Smooth muscle cell (in vitro differentiated cells): ENCODE results near the gene SPHKAP. TPM values are rescaled to one million over a fixed set of nuclear protein-coding genes. Genes with fewer than 3 reads are reported as not detected.
"Not testable (repeated sequence)": the region's sequence is repeated elsewhere in the genome, so short reads cannot be mapped to it uniquely, and the experiment has no call there.

Experiments
- DNase-seq: peaks from one replicate; lab custom pipeline; 2025; ENCODE audit not compliant: unreplicated experiment; lab: John Stamatoyannopoulos, UW
- H2AFZ ChIP-seq: fragments of 200-600 bp; sonication (generic); 2 replicates; pipeline ENCODE4 v1.6.0; 2016; ENCODE audit warnings: antibody characterized with exemption, low read depth, mild to moderate bottlenecking
- H3F3A ChIP-seq: fragments of 200-600 bp; sonication (generic); 2 replicates; pipeline ENCODE4 v1.6.0; 2017; ENCODE audit warnings: antibody characterized with exemption, low read depth
- H3K27ac ChIP-seq: fragments of 200-600 bp; sonication (generic); 2 replicates; pipeline ENCODE4 v1.5.1; 2016; ENCODE audit warnings: low read depth, mild to moderate bottlenecking
- H3K27me3 ChIP-seq: fragments of 200-600 bp; sonication (generic); 2 replicates; pipeline ENCODE4 v1.6.1; 2016; ENCODE audit warnings: low read depth, mild to moderate bottlenecking
- H3K36me3 ChIP-seq: fragments of 200-600 bp; sonication (generic); 2 replicates; pipeline ENCODE4 v1.5.1; 2016; ENCODE audit warnings: low read depth
- H3K4me1 ChIP-seq: fragments of 200-600 bp; sonication (generic); 2 replicates; pipeline ENCODE4 v1.5.1; 2016; ENCODE audit warnings: low read depth
- H3K4me2 ChIP-seq: fragments of 200-600 bp; sonication (generic); 2 replicates; pipeline ENCODE4 v1.6.0; 2016; ENCODE audit warnings: mild to moderate bottlenecking
- H3K4me3 ChIP-seq: fragments of 200-600 bp; sonication (generic); 2 replicates; pipeline ENCODE4 v1.5.1; 2016; ENCODE audit warnings: mild to moderate bottlenecking
- H3K79me2 ChIP-seq: fragments of 200-600 bp; sonication (generic); 2 replicates; pipeline ENCODE4 v1.6.0; 2016; ENCODE audit warnings: low read depth, mild to moderate bottlenecking
- H3K9ac ChIP-seq: fragments of 200-600 bp; sonication (generic); 2 replicates; pipeline ENCODE4 v1.6.0; 2016; ENCODE audit warnings: low read depth
- H3K9me3 ChIP-seq: fragments of 200-600 bp; sonication (generic); replicated peaks from 2 replicates; pipeline ENCODE4 v1.5.1; 2016; ENCODE audit warnings: low read depth
- H4K20me1 ChIP-seq: fragments of 200-600 bp; sonication (generic); 2 replicates; pipeline ENCODE4 v1.6.0; 2016; ENCODE audit warnings: low read depth
- WGBS: methylation state at CpG from one replicate; pipeline ENCODE4 v1.1.7; 2016; ENCODE audit warnings: low lambda C conversion rate; 5-methylcytosine and 5-hydroxymethylcytosine counted together
- polyA plus RNA-seq: library from polyadenylated mRNA; unstranded; fragments of >200 nt; fragmentation: Nextera tagmentation; extraction: Ambion mirVana; gene quantifications from 2 replicates; pipeline ENCODE4 v1.2.1, GENCODE V29; 2016
- total RNA-seq: library from RNA; depleted of rRNA; stranded (reverse); fragments of >200 nt; gene quantifications from 2 replicates; pipeline ENCODE4 v1.2.3, GENCODE V29; 2014
- TF ChIP-seq, protein P1 (sequence below): fragments of 200-600 bp; sonication (generic); IDR thresholded peaks from 2 replicates; pipeline ENCODE4 v1.5.1; 2017; ENCODE audit warnings: borderline replicate concordance, mild to moderate bottlenecking, antibody characterized with exemption; ENCODE audit not compliant: insufficient read depth, poor library complexity, severe bottlenecking

The SPHKAP gene
- total and polyA plus RNA-seq, 2 experiments from 2014 or later = not detected

DNA sequence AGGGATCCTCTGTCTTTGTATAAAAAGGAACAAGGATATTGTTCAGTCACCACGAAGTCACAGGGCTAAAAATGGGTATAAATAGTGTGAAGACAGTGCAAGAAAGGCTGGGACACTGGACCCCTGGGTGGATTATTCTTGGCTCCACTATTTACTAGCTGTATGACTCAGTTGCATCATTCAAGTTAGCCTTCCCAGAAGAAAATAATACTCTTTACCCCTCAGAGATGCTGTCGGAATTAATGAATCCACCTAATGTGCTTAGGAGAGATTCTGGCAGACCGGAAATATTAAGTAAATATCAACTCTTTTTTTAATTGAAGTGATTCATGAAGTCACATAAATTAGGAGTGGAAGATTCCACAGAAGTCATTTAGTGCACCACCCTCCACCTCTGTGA lies 98.9 kb downstream of the SPHKAP start:
- Histone ChIP-seq H3K79me2 (no peaks in the 10 kb centered on the region), H3K4me2 (no peak overlapping the region), H2AFZ (no peak overlapping the region), H3F3A (no peaks in the 10 kb centered on the region), H3K9ac (no peak overlapping the region), H3K27ac (no peak overlapping the region), H3K9me3 (no peaks in the 10 kb centered on the region), H3K4me3 (no peak overlapping the region), H4K20me1 (no peaks in the 10 kb centered on the region), H3K4me1 (no peaks in the 10 kb centered on the region), H3K36me3 (no peaks in the 10 kb centered on the region), H3K27me3 (no peaks in the 10 kb centered on the region)
- TF ChIP-seq, protein P1, sequence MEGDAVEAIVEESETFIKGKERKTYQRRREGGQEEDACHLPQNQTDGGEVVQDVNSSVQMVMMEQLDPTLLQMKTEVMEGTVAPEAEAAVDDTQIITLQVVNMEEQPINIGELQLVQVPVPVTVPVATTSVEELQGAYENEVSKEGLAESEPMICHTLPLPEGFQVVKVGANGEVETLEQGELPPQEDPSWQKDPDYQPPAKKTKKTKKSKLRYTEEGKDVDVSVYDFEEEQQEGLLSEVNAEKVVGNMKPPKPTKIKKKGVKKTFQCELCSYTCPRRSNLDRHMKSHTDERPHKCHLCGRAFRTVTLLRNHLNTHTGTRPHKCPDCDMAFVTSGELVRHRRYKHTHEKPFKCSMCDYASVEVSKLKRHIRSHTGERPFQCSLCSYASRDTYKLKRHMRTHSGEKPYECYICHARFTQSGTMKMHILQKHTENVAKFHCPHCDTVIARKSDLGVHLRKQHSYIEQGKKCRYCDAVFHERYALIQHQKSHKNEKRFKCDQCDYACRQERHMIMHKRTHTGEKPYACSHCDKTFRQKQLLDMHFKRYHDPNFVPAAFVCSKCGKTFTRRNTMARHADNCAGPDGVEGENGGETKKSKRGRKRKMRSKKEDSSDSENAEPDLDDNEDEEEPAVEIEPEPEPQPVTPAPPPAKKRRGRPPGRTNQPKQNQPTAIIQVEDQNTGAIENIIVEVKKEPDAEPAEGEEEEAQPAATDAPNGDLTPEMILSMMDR = no peak
- WGBS = 87% methylated on average over 3 of the region's 3 CpGs
- no peak for DNase-seq

GRCh38 chr2:228079194-228079593 lies 102.3 kb downstream of the SPHKAP start:
- H4K20me1 ChIP-seq = no peaks in the 10 kb centered on the region
- TF ChIP-seq, protein P1 = no peak
- no peaks in the 10 kb centered on the region for H3K27me3 ChIP-seq
- H3K4me1 ChIP-seq = no peaks in the 10 kb centered on the region
- 90% methylated on average over 3 of the region's 3 CpGs for WGBS
- no peak overlapping the region for H3K27ac ChIP-seq
- no peak overlapping the region for H2AFZ ChIP-seq
- H3K36me3 ChIP-seq = no peaks in the 10 kb centered on the region
- no peaks in the 10 kb centered on the region for H3K9me3 ChIP-seq
- H3K79me2 ChIP-seq = no peaks in the 10 kb centered on the region
- H3K9ac ChIP-seq = no peak overlapping the region
- H3F3A ChIP-seq = no peaks in the 10 kb centered on the region
- H3K4me3 ChIP-seq = no peak overlapping the region
- DNase-seq = no peak
- no peak overlapping the region for H3K4me2 ChIP-seq

DNA sequence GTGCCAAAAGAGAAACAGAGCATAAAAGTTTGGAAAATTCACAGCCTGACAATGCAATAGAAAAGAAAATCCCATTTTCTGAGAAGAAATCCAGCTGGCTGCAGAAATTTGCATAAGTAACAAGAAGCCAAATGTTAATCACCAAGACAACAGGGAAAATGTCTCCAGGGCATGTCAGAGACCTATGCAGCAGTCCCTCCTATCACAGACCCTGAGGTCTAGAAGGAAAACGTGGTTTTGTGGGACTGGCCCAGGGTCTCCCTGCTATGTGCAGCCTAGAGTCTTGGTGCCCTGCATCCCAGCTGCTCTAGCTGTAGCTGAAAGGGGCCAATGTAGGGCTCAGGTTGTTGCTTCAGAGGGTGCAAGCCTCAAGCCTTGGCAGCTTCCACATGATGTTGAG lies 104.8 kb downstream of the SPHKAP start:
- H2AFZ ChIP-seq, H3K9ac ChIP-seq, H3K4me2 ChIP-seq, DNase-seq, H3K4me3 ChIP-seq, H3K27ac ChIP-seq, H3K79me2 ChIP-seq, H3K36me3 ChIP-seq, H4K20me1 ChIP-seq, H3K27me3 ChIP-seq, H3K9me3 ChIP-seq, H3F3A ChIP-seq, H3K4me1 ChIP-seq: not testable (repeated sequence)
- 52% methylated on average over 1 of the region's 1 CpG for WGBS

DNA sequence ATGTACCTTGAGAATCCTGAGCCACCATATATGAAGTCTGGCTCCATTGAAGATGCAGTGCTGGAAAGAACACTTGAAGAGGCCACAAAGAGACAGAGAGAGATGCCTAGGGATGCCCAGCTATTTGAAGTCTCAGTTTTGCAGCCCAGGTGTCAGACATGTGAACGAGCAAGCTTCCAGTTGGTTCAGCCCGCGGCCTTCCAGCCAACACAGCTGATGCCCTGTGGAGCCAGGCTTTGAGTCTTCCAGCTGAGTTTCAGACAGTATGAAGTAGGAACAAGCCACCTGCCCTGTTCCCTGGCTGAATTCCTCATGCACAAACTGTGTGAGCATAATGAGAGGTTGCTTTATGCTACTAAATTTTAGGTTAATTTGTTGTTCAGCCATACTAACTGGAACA lies 108.8 kb downstream of the SPHKAP start:
- no peak overlapping the region for H3K9ac ChIP-seq
- no peaks in the 10 kb centered on the region for H4K20me1 ChIP-seq
- H3K27me3 ChIP-seq = no peaks in the 10 kb centered on the region
- no peak overlapping the region for H3K4me3 ChIP-seq
- no peaks in the 10 kb centered on the region for H3K79me2 ChIP-seq
- H3K4me2 ChIP-seq = no peak overlapping the region
- H3K27ac ChIP-seq = no peak overlapping the region
- H3K4me1 ChIP-seq = no peaks in the 10 kb centered on the region
- H2AFZ ChIP-seq = no peak overlapping the region
- DNase-seq = no peak
- TF ChIP-seq, protein P1 = no peak
- no peaks in the 10 kb centered on the region for H3K36me3 ChIP-seq
- H3F3A ChIP-seq = no peaks in the 10 kb centered on the region
- no peaks in the 10 kb centered on the region for H3K9me3 ChIP-seq
- WGBS = 90% methylated on average over 3 of the region's 3 CpGs
